ENCODE results near the gene KRTAP1-1. TPM values are rescaled to one million over a fixed set of nuclear protein-coding genes. Genes with fewer than 3 reads are reported as not detected.

KRTAP1-1 gene
- total and polyA plus RNA-seq, 2 of the 8 experiments (the other 6 are each of a cell fraction or from before 2014, with no cell fraction given), result not detected

- H2BK15ac ChIP-seq (ENCODE audit: low read length), result no peak overlapping the region
- H3K56ac ChIP-seq (replicated peaks; ENCODE audit: insufficient read length, low read depth, low read length), result no peak overlapping the region
- CTCF ChIA-PET (ENCODE audit: partially characterized antibody), result interaction anchor here (1.1 to 1.2 kb wide), 2 partner anchors 8 to 93 kb away, joined by 3 read pairs; no protein-coding TSS in a partner anchor
- H4K5ac ChIP-seq (ENCODE audit: insufficient read length, low read depth, low read length), result no peak overlapping the region
- H3K23ac ChIP-seq (ENCODE audit: insufficient read length), result no peak overlapping the region
- no peaks in the 10 kb centered on the region for H3K27me3 ChIP-seq (replicated peaks in 1 of 4; ENCODE audit: control insufficient read depth in 3 of 4, extremely low read depth in 1 of 4, insufficient read depth in 3 of 4, low read length in 3 of 4)
- no peak overlapping the region for H3K4me2 ChIP-seq (ENCODE audit: insufficient read depth in 1 of 2, low read depth in 2 of 2, low read length in 2 of 2)
- no peaks in the 10 kb centered on the region for H3K23me2 ChIP-seq (ENCODE audit: low read depth, low read length)
- no peak overlapping the region for H2BK5ac ChIP-seq (ENCODE audit: low read depth, low read length)
- H3K4me3 ChIP-seq (ENCODE audit: extremely low read depth in 1 of 4, insufficient read depth in 2 of 4, low read depth in 3 of 4, low read length in 4 of 4), result no peak overlapping the region
- no peaks in the 10 kb centered on the region for H3K79me2 ChIP-seq (ENCODE audit: control insufficient read depth in 1 of 2, insufficient read depth in 2 of 2, low read length in 2 of 2)
- H4K8ac ChIP-seq (ENCODE audit: extremely low read depth, insufficient read depth, low read length), result no peak overlapping the region
- H3K9ac ChIP-seq (replicated peaks in 1 of 4; ENCODE audit: extremely low read depth in 1 of 4, low read depth in 3 of 4, low read length in 3 of 4), result no peak overlapping the region
- no peak overlapping the region for H4K91ac ChIP-seq (replicated peaks; ENCODE audit: insufficient read length, low read length)
- no peak for TF ChIP-seq SRF (IDR thresholded peaks at IDR 0.05; ENCODE audit: low read depth, low read length)
- TF ChIP-seq HDAC6 (IDR thresholded peaks at IDR 0.05; ENCODE audit: low read depth, low read length), result no peak
- TF ChIP-seq SUZ12 (IDR thresholded peaks at IDR 0.05; ENCODE audit: low read length), result no peak
- TF ChIP-seq RBBP5 (IDR thresholded peaks at IDR 0.05; ENCODE audit: borderline replicate concordance, low read depth, low read length), result no peak
- TF ChIP-seq SP4 (IDR thresholded peaks at IDR 0.05; ENCODE audit: low read length), result no peak
- no peak for TF ChIP-seq SIRT6 (IDR thresholded peaks at IDR 0.05; ENCODE audit: low read length)
- no peak for TF ChIP-seq TBP (IDR thresholded peaks at IDR 0.05; ENCODE audit: low read depth, low read length)
- TF ChIP-seq, protein P1, sequence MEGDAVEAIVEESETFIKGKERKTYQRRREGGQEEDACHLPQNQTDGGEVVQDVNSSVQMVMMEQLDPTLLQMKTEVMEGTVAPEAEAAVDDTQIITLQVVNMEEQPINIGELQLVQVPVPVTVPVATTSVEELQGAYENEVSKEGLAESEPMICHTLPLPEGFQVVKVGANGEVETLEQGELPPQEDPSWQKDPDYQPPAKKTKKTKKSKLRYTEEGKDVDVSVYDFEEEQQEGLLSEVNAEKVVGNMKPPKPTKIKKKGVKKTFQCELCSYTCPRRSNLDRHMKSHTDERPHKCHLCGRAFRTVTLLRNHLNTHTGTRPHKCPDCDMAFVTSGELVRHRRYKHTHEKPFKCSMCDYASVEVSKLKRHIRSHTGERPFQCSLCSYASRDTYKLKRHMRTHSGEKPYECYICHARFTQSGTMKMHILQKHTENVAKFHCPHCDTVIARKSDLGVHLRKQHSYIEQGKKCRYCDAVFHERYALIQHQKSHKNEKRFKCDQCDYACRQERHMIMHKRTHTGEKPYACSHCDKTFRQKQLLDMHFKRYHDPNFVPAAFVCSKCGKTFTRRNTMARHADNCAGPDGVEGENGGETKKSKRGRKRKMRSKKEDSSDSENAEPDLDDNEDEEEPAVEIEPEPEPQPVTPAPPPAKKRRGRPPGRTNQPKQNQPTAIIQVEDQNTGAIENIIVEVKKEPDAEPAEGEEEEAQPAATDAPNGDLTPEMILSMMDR (IDR thresholded peaks at IDR 0.05; ENCODE audit: control extremely low read depth in 1 of 3, insufficient read depth in 1 of 3, low read depth in 1 of 3, low read length in 3 of 3), result no peak
- no peak overlapping the region for H3K27ac ChIP-seq (ENCODE audit: low read depth, low read length)
- H2BK12ac ChIP-seq (ENCODE audit: low read depth, low read length), result no peak overlapping the region
- H2AK5ac ChIP-seq (ENCODE audit: low read depth, low read length), result no peak overlapping the region
- no peak overlapping the region for H2BK20ac ChIP-seq (ENCODE audit: low read length)
- no peaks in the 10 kb centered on the region for H3K9me3 ChIP-seq (ENCODE audit: insufficient read depth in 2 of 2, low read depth in 1 of 2, low read length in 1 of 2)
- no peak overlapping the region for H2BK120ac ChIP-seq (replicated peaks; ENCODE audit: low read depth, low read length)
- WGBS, 2 experiments (ENCODE audit: extremely low coverage in 1 of 2, insufficient coverage in 1 of 2, insufficient read length in 1 of 2, insufficient replicate concordance in 2 of 2, low coverage in 1 of 2, low lambda C conversion rate in 2 of 2, missing lambda C conversion rate in 1 of 2), result 91 to 100% methylated on average over 2 to 3 of the region's 3 CpGs
- H3K14ac ChIP-seq (ENCODE audit: insufficient read length), result no peak overlapping the region
- no peaks in the 10 kb centered on the region for H3K79me1 ChIP-seq (ENCODE audit: low read depth, low read length)
- DNase-seq (ENCODE audit: low read depth in 1 of 2, low spot score in 2 of 2), result no peak
- no peak for FAIRE-seq
- no peaks in the 10 kb centered on the region for H4K20me1 ChIP-seq (replicated peaks in 1 of 2; ENCODE audit: control insufficient read depth in 1 of 2, insufficient read depth in 2 of 2, low read length in 2 of 2)
- H3K4me1 ChIP-seq (replicated peaks in 1 of 4; ENCODE audit: control insufficient read depth in 3 of 4, insufficient read depth in 4 of 4, low read length in 3 of 4), result no peaks in the 10 kb centered on the region; a peak in 1 of 7 replicates
- POLR2A ChIA-PET (ENCODE audit: partially characterized antibody), result interaction anchor here (0.6 kb wide), 1 partner anchor 30 kb away, joined by 3 read pairs; no protein-coding TSS in a partner anchor
- no peaks in the 10 kb centered on the region for H3K36me3 ChIP-seq (ENCODE audit: control insufficient read depth in 2 of 4, insufficient read depth in 4 of 4, low read length in 3 of 4)
- no peak overlapping the region for H3K18ac ChIP-seq (ENCODE audit: extremely low read depth, low read length)
- no peak overlapping the region for H3K4ac ChIP-seq (replicated peaks; ENCODE audit: insufficient read length, low read depth, low read length)
- no peak overlapping the region for H2AFZ ChIP-seq (ENCODE audit: low read length)
Measured at GRCh38 chr17:41024697-41025096, 16.6 kb downstream of the KRTAP1-1 start.

Measured in H1 (cell line).